ENCODE data around the gene GALNT17.

DNA sequence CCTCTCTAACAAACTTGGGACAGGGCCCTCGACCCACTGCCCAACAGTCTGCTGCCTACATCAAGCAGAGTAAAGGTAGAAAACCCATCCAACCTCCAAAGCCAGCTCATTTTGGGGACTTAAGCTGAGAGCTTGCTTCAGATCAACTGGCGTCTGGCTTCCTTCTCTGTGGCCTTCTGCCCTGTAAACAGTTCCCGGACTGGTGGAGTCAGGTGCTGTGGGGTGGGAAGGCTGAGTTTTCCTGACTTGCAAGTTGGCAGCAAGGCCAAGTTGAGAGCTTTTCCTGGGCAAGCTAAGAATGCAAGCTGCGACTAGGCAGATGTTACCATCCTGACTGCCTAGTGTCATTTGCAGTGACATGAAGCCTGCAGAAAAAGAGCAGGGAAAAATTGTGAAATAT lies 3.7 kb downstream of the GALNT17 start:
- TF ChIP-seq, protein P1, sequence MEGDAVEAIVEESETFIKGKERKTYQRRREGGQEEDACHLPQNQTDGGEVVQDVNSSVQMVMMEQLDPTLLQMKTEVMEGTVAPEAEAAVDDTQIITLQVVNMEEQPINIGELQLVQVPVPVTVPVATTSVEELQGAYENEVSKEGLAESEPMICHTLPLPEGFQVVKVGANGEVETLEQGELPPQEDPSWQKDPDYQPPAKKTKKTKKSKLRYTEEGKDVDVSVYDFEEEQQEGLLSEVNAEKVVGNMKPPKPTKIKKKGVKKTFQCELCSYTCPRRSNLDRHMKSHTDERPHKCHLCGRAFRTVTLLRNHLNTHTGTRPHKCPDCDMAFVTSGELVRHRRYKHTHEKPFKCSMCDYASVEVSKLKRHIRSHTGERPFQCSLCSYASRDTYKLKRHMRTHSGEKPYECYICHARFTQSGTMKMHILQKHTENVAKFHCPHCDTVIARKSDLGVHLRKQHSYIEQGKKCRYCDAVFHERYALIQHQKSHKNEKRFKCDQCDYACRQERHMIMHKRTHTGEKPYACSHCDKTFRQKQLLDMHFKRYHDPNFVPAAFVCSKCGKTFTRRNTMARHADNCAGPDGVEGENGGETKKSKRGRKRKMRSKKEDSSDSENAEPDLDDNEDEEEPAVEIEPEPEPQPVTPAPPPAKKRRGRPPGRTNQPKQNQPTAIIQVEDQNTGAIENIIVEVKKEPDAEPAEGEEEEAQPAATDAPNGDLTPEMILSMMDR (IDR thresholded peaks at IDR 0.05) = no peak
- TF ChIP-seq POLR2A (IDR thresholded peaks at IDR 0.05) = no peak

All from upper lobe of left lung (tissue), 4 donors.